K562 (cell line): ENCODE measurements around the gene CNNM4.

Source experiments
- FOXJ3 ChIP-seq: sonication (generic); formaldehyde crosslinking; IDR thresholded peaks from 2 replicates; pipeline ENCODE4 v1.4.0; 2020; ENCODE audit warnings: mild to moderate bottlenecking, missing genetic modification reagents
- ZNF707 ChIP-seq: fragments of 250-450 bp; sonication (Bioruptor Pico); conservative IDR thresholded peaks from 2 replicates; pipeline ENCODE4 v1.8.0; 2022; ENCODE audit warnings: inconsistent platforms, mild to moderate bottlenecking, moderate library complexity

- TF ChIP-seq ZNF707 (CRISPR knock-in tag) (no peak), FOXJ3 (CRISPR knock-in tag) (no peak)
These were observed 92.0 kb downstream of the CNNM4 start for GRCh38 chr2:96852667-96853066.
